ENCODE data around the gene CENPA.

CENPA gene

GRCh38 chr2:26785431-26786206, at the start of gene CENPA:
Gene CENPA (plus strand): TSS chr2:26786056. CDS start chr2:26786197, 141 bp downstream.
- DNase-seq (ENCODE audit: low read depth): peak; percentile 100
- peak within 1 kb of the TSS; percentile 98 for H3K4me3 ChIP-seq (ENCODE audit: low read depth, low read length)
- peak; percentile 65 for TF ChIP-seq POLR2A (IDR thresholded peaks at IDR 0.05; ENCODE audit: extremely low read depth, insufficient read length)
- TF ChIP-seq MYC (IDR thresholded peaks at IDR 0.05; ENCODE audit: low read depth, low read length): peak; percentile 68
- TF ChIP-seq CTCF (IDR thresholded peaks at IDR 0.05; ENCODE audit: low read depth, low read length): no peak
- peak; percentile 94 for TF ChIP-seq MAX (IDR thresholded peaks at IDR 0.05; ENCODE audit: low read depth, low read length)

- no peak for TF ChIP-seq POLR2A (IDR thresholded peaks at IDR 0.05; ENCODE audit: extremely low read depth, insufficient read length)
- no peak for TF ChIP-seq CTCF (IDR thresholded peaks at IDR 0.05; ENCODE audit: low read depth, low read length)
- no peak for TF ChIP-seq MAX (IDR thresholded peaks at IDR 0.05; ENCODE audit: low read depth, low read length)
- TF ChIP-seq MYC (IDR thresholded peaks at IDR 0.05; ENCODE audit: low read depth, low read length): no peak
- no peak for DNase-seq (ENCODE audit: low read depth)
- no peak overlapping the region for H3K4me3 ChIP-seq (ENCODE audit: low read depth, low read length)
Observed at GRCh38 chr2:26737221-26737620, 48.6 kb upstream of the CENPA start.

GRCh38 chr2:26738481-26738880, 47.4 kb upstream of the CENPA start:
- TF ChIP-seq MYC (IDR thresholded peaks at IDR 0.05; ENCODE audit: low read depth, low read length): no peak
- TF ChIP-seq MAX (IDR thresholded peaks at IDR 0.05; ENCODE audit: low read depth, low read length): no peak
- no peak for TF ChIP-seq CTCF (IDR thresholded peaks at IDR 0.05; ENCODE audit: low read depth, low read length)
- no peak for TF ChIP-seq POLR2A (IDR thresholded peaks at IDR 0.05; ENCODE audit: extremely low read depth, insufficient read length)
- no peak for DNase-seq (ENCODE audit: low read depth)
- H3K4me3 ChIP-seq (ENCODE audit: low read depth, low read length): no peak overlapping the region

GRCh38 chr2:26739514-26739913, 46.3 kb upstream of the CENPA start:
- DNase-seq (ENCODE audit: low read depth): no peak
- no peak for TF ChIP-seq MAX (IDR thresholded peaks at IDR 0.05; ENCODE audit: low read depth, low read length)
- no peak for TF ChIP-seq MYC (IDR thresholded peaks at IDR 0.05; ENCODE audit: low read depth, low read length)
- no peak overlapping the region for H3K4me3 ChIP-seq (ENCODE audit: low read depth, low read length)

- TF ChIP-seq MYC (IDR thresholded peaks at IDR 0.05; ENCODE audit: low read depth, low read length) (no peak), CTCF (IDR thresholded peaks at IDR 0.05; ENCODE audit: low read depth, low read length) (no peak)
- no peak for DNase-seq (ENCODE audit: low read depth)
- no peak overlapping the region for H3K4me3 ChIP-seq (ENCODE audit: low read depth, low read length)
Observed at GRCh38 chr2:26740346-26740745, 45.5 kb upstream of the CENPA start.

GRCh38 chr2:26740890-26741302, 45.0 kb upstream of the CENPA start:
- no peak overlapping the region for H3K4me3 ChIP-seq (ENCODE audit: low read depth, low read length)
- peak; percentile 21 for DNase-seq (ENCODE audit: low read depth)
- TF ChIP-seq CTCF (IDR thresholded peaks at IDR 0.05; ENCODE audit: low read depth, low read length): no peak
- no peak for TF ChIP-seq POLR2A (IDR thresholded peaks at IDR 0.05; ENCODE audit: extremely low read depth, insufficient read length)
- TF ChIP-seq MYC (IDR thresholded peaks at IDR 0.05; ENCODE audit: low read depth, low read length): no peak
- TF ChIP-seq MAX (IDR thresholded peaks at IDR 0.05; ENCODE audit: low read depth, low read length): no peak

Data from NB4 (cell line).